Measurements from ENCODE around the gene CYB561D1. TPM values are rescaled to one million over a fixed set of nuclear protein-coding genes. Genes with fewer than 3 reads are reported as not detected.

CYB561D1 gene
- total RNA-seq, 1 experiment from 2014 or later, result 8.0 TPM

DNA sequence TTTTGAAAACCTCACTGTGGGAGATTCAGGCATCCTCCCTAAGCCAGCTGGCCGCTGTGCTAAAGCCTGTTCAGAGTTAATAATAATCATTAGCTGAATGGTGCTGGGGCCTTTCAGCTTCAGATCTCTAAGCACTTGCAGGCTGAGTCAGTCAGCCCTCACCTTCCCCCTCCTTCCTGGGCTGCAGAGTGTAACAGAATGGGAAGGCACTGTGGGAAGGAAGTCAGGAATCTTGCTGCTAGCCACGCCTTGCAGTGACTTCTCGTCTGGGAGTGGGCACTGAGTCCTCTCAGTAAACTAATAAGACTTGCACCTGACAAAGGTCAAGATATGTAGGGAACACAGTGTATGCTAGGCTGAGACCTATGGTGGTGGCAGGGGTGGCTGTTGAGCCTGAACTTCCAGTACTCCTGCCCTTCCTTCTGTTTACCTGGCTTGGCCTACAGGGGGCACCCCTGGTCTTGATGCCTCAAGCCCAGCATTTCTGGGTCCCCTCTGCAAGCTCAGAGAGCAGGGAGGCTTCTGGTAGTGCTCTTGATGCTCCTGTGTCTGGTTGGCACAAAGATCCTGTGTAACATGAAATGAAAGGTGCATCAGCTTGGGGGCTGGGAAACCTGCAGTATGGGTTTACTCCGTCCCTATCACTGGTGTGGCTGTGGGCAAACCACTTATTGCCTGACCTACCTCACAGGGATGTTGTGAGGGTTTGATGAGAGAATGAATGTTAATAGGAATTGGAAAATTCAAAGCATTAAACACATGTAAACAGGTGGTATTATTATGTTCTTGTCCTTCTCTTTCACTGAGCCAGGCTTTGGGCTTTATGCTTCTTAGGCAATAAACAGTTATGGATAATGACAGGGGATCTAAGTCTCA is 6.0 kb downstream of the CYB561D1 start:
- DNase-seq (ENCODE audit: low read depth), result peak; percentile 41

- no peak for DNase-seq (ENCODE audit: low read depth)
Measured at GRCh38 chr1:109500941-109501381, 7.1 kb downstream of the CYB561D1 start.

GRCh38 chr1:109501644-109502363 is 7.9 kb downstream of the CYB561D1 start:
- DNase-seq (ENCODE audit: low read depth), result no peak

- DNase-seq (ENCODE audit: low read depth), result no peak
Measured at GRCh38 chr1:109502364-109502851, 8.5 kb downstream of the CYB561D1 start.

DNA sequence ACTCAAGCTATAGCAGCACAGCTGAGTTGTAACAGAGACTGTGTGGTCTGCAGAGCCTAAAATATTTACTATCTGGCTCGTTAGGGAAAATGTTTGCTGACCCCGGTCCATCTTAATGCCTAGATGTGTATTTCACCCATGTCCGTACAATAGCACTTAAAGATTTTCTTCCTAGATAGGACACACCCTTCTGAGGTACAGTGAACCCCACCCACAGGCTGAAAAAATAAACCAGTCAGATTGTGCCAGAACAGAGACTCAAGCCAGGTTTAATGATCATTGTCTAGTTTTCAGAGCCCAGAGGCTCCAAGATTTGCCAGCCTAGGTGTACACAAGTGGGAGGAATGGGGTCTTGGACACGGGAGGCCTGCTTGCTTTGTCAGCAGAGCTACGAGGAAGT is 10.0 kb downstream of the CYB561D1 start:
- DNase-seq (ENCODE audit: low read depth), result no peak

DNA sequence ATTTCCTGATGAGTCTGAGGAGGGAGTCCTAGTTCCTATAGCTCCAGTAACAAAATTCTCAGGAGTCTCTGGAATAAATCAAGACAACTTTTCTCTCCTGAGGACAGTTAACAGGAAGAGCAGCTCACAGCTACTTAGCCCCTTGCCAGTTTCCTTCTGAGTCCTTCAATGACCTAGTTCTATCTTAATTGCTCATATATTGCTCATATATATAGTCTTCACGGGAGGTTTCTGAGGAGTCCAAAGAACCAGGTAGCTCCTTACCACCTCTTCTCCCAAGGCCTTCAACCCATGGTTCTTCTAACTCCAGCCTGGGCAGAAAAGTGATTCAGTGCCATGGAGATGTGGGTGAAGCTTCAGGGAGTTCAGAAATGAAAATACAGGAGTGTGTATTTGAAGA is 11.1 kb downstream of the CYB561D1 start:
- no peak for DNase-seq (ENCODE audit: low read depth)

DNA sequence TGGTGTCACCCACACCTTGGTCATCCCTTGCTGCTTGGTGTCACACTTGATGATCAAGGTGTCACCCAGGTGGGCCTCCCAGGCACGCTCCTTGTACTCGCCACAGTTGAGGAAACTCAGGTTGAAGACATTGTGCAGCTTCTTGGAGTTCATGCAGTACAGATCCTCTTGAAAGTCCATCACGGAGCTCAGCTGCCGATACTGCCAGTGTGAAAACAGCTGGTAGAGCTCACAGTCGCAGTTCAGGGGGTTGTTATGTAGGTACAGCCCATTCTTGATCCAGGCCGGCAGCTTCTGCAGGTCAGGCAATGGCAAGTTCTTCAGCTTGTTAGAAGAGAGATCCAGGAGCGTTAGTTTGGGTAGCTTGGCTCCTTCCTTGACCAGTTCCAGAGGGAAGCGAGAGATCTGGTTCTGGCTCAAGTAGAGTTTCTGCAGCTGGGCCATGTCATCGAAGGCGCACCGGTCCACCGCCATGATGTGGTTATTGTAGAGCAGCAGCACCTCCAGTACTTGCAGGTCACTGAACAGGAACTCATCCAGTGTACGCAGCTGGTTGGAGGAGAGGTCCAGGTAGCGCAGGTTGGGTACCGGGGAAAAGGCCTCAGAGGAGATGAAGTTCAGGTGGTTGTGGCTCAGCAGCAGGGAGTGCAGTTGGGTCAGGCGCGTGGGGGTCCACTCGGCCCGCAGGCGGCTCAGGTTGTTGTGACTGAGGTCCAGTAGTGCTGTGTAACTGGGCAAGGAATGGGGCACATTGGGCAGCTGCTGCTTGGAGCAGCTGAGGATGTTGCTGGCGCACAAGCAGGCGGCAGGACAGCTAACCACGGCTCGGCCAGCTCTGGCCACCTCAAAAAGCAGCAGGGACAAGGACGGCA is 14.3 kb downstream of the CYB561D1 start:
- DNase-seq (ENCODE audit: low read depth), result no peak

DNA sequence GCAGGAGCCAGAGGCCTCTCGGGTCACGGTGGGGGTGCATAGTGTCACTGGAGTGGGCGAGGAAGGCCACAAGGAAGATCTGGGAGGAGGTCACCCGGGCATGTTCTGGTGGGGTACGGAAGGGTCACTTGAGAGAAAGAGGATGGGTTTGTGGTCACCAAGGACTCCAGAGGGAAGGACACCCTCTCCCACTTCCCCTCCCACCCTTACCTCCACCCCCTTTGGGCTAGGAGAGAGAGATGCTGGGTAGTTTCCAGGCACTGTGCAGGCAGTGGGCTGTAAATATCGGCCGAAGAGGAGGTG is 14.9 kb downstream of the CYB561D1 start:
- no peak for DNase-seq (ENCODE audit: low read depth)

DNA sequence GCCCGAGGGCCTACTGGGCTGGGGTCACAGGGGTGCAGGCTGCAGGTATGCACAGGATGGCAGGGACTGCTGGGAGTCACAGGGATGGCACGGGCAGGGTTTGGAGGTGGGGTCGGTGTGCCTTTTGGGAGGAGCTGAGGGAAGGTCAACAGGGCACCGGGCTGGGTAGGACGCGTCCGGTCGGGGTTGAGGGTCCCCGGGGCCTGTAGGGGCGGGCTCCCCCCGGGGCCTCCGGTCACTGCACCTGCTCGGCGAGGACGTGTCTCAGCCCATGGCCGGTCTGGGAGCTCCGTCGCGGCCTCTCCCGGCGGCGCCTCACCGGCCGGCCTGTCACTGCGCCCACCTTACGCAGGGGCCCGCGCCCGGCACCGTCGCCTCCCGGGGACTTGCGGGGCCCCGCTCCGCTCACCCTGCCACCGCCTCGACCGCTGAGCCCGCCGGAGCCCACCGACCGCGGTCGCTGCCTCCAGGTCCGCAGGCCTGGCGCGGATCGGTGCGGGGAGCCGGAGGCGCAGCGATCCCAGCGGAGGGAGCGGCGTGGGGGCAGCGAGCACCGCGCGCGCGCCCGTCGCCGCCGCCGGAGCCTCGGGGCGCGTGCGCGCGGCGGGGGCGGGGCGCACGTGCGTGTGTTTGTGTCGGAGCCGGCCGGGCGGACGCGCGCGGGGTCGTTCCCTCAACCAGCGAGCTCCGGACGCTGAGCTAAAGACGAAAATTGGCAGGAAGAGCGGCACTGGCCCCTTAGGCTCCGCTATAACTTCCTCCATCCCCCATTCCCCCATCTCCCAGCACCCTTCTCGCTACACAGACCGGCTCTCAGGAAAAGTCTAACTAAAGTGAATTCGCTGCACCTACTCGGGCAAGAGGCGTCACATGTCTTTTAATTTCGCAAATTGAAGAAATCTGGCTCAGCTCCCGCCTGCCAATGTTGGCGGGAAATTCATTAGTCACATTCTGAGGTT is 15.6 kb downstream of the CYB561D1 start, which contains the start of gene AMIGO1:
TSS of gene AMIGO1 (minus strand) at position 552 of the 959 bp plus-strand sequence. CDS start 815 bp downstream, outside the sequence.
- DNase-seq (ENCODE audit: low read depth), result peak; percentile 40

GRCh38 chr1:109513110-109513710 is 19.3 kb downstream of the CYB561D1 start:
- no peak for DNase-seq (ENCODE audit: low read depth)

DNA sequence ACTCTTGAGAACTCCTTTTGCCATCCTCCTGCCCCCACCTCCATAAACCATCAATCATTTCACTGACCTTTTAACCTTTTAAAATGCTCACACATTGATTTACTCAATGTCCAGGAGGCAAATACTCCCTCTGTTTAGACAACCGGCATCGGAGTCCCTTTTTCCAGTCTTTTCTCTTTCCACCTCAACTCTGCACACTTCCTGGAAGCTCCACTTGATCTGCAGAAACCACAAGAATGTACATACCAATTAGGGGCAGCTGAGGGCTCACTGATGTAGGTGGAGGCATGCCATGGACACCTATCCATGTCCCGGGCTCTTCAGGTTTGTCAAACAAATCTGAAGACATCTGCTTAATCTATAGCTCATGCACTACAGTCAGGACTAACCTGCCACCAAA is 21.0 kb downstream of the CYB561D1 start:
- DNase-seq (ENCODE audit: low read depth), result peak; percentile 55

DNA sequence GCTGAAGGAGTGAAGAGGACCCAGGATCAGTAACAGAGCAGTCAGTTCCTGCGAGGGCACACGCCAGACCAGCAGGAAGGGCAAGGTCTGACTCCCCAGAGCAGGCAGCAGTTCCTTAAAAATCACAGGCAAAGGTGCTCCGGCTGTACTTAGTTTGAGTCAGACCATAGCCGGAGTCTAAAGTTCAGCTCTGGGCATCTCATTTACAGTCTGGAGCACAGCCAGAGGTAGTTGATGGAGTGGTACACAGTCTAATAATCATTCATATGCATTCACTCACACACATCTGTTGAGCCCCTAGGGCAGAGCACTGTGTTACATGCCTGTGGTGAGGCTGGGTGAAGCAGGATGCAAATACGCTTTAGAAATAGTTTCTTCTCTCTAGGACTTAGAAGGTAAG is 23.0 kb downstream of the CYB561D1 start:
- peak; percentile 86 for DNase-seq (ENCODE audit: low read depth)

GRCh38 chr1:109517337-109517736 is 23.4 kb downstream of the CYB561D1 start:
- no peak for DNase-seq (ENCODE audit: low read depth)

GRCh38 chr1:109521002-109521951 is 27.4 kb downstream of the CYB561D1 start:
- no peak for DNase-seq (ENCODE audit: low read depth)

- DNase-seq (ENCODE audit: low read depth), result no peak
Measured at GRCh38 chr1:109522026-109522425, 28.1 kb downstream of the CYB561D1 start.

DNA sequence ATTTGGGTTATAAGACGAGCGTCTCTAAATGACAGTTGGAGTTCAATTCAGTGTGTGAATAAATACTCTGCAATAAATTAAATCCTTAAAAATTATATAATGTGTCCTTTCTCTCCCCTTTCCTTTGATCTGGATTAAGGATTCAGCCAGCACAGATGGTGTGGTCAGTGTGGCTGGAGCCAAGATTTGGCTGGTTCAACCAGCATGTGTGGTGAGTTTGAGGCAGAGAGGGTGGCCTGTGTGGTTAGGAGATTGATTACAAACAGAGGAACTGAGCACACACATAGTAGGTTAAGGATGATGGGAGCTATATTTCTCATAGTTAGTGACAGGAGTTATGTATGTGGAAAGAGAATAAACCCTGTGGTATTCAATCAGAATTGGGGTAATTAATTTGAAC is 29.8 kb downstream of the CYB561D1 start:
- DNase-seq (ENCODE audit: low read depth), result no peak

DNA sequence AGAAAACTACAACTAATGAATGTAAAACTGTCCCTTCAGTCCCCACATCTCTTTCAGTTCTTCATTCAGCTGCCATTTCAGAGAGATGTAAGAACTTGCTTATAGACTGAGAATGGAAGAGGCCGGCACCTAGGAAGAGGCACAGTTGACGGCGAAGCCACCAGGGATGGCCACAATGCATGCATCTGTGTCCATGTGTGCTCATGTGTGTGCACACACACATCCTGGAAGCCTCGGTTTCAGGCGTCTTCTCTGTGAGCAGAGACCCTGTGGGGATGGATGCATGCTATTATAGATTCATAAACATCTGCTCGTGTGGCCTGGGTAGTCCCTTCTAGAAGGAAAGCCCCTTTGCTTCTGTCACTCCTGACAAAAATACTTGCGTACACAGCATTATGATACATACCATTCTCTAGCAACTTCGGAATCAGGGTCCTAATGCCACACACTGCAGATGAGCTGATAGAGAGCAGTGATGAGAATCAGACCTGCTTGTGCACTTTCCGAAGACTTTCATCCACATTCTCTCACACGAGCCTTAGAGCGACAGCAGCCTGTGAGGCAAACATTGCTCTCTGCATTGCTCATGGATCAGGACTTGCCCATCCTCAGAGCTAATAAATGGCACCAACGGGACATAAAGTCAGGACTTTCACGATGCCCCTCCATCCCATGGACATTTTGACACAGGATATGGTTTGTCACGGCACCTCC is 33.4 kb downstream of the CYB561D1 start:
- no peak for DNase-seq (ENCODE audit: low read depth)

All from M059J (cell line).